ENCODE measurements around the gene GMDS.

Gene GMDS

GRCh38 chr6:1910621-1911407 lies 334.6 kb downstream of the GMDS start:
- peak overlapping the region; percentile 75 to 83 for H3K27ac ChIP-seq
- no peak for DNase-seq
- no peak for TF ChIP-seq CTCF (IDR thresholded peaks at IDR 0.05)
- no peaks in the 10 kb centered on the region for H3K36me3 ChIP-seq
- peak overlapping the region in 1 of 2 donors; percentile 12 for H3K4me3 ChIP-seq
- peaks cover 0 to 31% (median 8%) of the 10 kb centered on the region in 4 donors for H3K4me1 ChIP-seq
- intact Hi-C loops (cut with DNase I; ENCODE audit: low total_unique reads), result no loop called here
- no peaks in the 10 kb centered on the region for H3K9me3 ChIP-seq
- H3K27me3 ChIP-seq, result no peaks in the 10 kb centered on the region

GRCh38 chr6:1908784-1909183 lies 336.6 kb downstream of the GMDS start:
- no peak for DNase-seq
- intact Hi-C loops (cut with DNase I; ENCODE audit: low total_unique reads), result no loop called here
- Histone ChIP-seq H3K4me1 (peaks cover 0 to 32% (median 17%) of the 10 kb centered on the region in 4 donors), H3K9me3 (no peaks in the 10 kb centered on the region), H3K4me3 (no peak overlapping the region), H3K27ac (no peak overlapping the region), H3K36me3 (no peaks in the 10 kb centered on the region), H3K27me3 (no peaks in the 10 kb centered on the region)
- TF ChIP-seq CTCF (IDR thresholded peaks at IDR 0.05), result no peak

GRCh38 chr6:1906609-1907008 lies 338.8 kb downstream of the GMDS start:
- Histone ChIP-seq H3K9me3 (no peaks in the 10 kb centered on the region), H3K27ac (no peak overlapping the region), H3K4me3 (no peak overlapping the region), H3K4me1 (peaks cover 0 to 45% (median 20%) of the 10 kb centered on the region in 4 donors), H3K27me3 (no peaks in the 10 kb centered on the region), H3K36me3 (no peaks in the 10 kb centered on the region)
- DNase-seq, result no peak
- no peak for TF ChIP-seq CTCF (IDR thresholded peaks at IDR 0.05)
- intact Hi-C loops (cut with DNase I; ENCODE audit: low total_unique reads), result no loop called here

GRCh38 chr6:1906014-1906413 lies 339.4 kb downstream of the GMDS start:
- no peak overlapping the region for H3K4me3 ChIP-seq
- no peak for TF ChIP-seq CTCF (IDR thresholded peaks at IDR 0.05)
- intact Hi-C loops (cut with DNase I; ENCODE audit: low total_unique reads), result no loop called here

GRCh38 chr6:1904898-1905297 lies 340.5 kb downstream of the GMDS start:
- H3K4me3 ChIP-seq, result no peak overlapping the region
- TF ChIP-seq CTCF (IDR thresholded peaks at IDR 0.05), result no peak
- H3K4me1 ChIP-seq, result peaks cover 0 to 48% (median 24%) of the 10 kb centered on the region in 4 donors
- no peak for DNase-seq
- H3K36me3 ChIP-seq, result no peaks in the 10 kb centered on the region
- H3K27me3 ChIP-seq, result no peaks in the 10 kb centered on the region
- peak overlapping the region; percentile 87 to 89 for H3K27ac ChIP-seq
- H3K9me3 ChIP-seq, result no peaks in the 10 kb centered on the region
- intact Hi-C loops (cut with DNase I; ENCODE audit: low total_unique reads), result loop anchor here (5.0 kb wide), 1 partner anchor 288 kb away; no protein-coding TSS in a partner anchor

More at GRCh38 chr6:1906014-1906413, 339.4 kb downstream of the GMDS start:
- Histone ChIP-seq H3K36me3 (no peaks in the 10 kb centered on the region), H3K27me3 (no peaks in the 10 kb centered on the region), H3K4me1 (peaks cover 0 to 46% (median 21%) of the 10 kb centered on the region in 4 donors), H3K27ac (no peak overlapping the region), H3K9me3 (no peaks in the 10 kb centered on the region)
- no peak for DNase-seq

Data from tibial artery (tissue), 4 donors.